Measurements from ENCODE around the gene VWA8. TPM values are rescaled to one million over a fixed set of nuclear protein-coding genes. Genes with fewer than 3 reads are reported as not detected.
A peak's percentile ranks its signal among the peaks of the same experiment; 100 is the strongest.

Gene VWA8
- total and polyA plus RNA-seq, 12 donors, result 7.5 to 71.6 (median 54.3) TPM

DNA sequence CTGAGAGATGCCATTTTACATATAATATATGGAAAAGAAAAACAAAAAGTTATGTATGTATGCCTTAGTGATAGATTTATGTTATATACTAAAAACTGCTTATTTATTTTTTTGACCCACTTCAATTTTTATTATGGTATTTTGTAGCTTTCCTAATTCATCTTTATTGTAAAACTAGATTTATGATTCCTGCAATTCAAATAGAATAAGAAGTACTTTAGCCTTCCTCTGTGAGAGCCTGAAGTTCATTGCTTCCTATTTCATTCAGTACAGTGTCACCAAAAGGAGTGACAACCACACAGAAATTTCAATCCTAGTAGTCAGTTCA, 345.4 kb downstream of the VWA8 start:
- Histone ChIP-seq H3K4me1 (peaks cover 13 to 52% (median 40%) of the 10 kb centered on the region in 9 donors), H3K9me3 (peaks cover 0 to 8% (median 0%) of the 10 kb centered on the region in 11 donors), H3K36me3 (peaks cover 0 to 15% (median 0%) of the 10 kb centered on the region in 9 donors), H3K27ac (peak overlapping the region in 6 of 10 donors; percentile 65 to 87 (median 72)), H3K27me3 (no peaks in the 10 kb centered on the region), H3K4me3 (no peak overlapping the region)
- DNase-seq (no peak), ATAC-seq (no peak)
- TF ChIP-seq, protein P1, sequence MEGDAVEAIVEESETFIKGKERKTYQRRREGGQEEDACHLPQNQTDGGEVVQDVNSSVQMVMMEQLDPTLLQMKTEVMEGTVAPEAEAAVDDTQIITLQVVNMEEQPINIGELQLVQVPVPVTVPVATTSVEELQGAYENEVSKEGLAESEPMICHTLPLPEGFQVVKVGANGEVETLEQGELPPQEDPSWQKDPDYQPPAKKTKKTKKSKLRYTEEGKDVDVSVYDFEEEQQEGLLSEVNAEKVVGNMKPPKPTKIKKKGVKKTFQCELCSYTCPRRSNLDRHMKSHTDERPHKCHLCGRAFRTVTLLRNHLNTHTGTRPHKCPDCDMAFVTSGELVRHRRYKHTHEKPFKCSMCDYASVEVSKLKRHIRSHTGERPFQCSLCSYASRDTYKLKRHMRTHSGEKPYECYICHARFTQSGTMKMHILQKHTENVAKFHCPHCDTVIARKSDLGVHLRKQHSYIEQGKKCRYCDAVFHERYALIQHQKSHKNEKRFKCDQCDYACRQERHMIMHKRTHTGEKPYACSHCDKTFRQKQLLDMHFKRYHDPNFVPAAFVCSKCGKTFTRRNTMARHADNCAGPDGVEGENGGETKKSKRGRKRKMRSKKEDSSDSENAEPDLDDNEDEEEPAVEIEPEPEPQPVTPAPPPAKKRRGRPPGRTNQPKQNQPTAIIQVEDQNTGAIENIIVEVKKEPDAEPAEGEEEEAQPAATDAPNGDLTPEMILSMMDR (IDR thresholded peaks at IDR 0.05), result no peak
- intact Hi-C loops (cut with DNase I), result loop anchor here in 2 of 10 donors (2.0 to 10.0 kb wide), 3 partner anchors 33 to 151 kb away; no protein-coding TSS in a partner anchor

- DNase-seq (peak in 1 of 2 donors; percentile 13), ATAC-seq (peak in 7 of 8 donors; percentile 3 to 27 (median 18))
- peaks cover 13 to 52% (median 40%) of the 10 kb centered on the region in 9 donors for H3K4me1 ChIP-seq
- intact Hi-C loops (cut with DNase I), result loop anchor here in 5 of 10 donors (2.0 to 10.0 kb wide), 8 partner anchors 32 to 158 kb away; partner anchors contain the start of gene RGCC (in 2 of the 5)
- peaks cover 0 to 21% (median 0%) of the 10 kb centered on the region in 9 donors for H3K36me3 ChIP-seq
- 83% methylated on average over 7 of the region's 7 CpGs for WGBS, 2 donors
- no peaks in the 10 kb centered on the region for H3K27me3 ChIP-seq
- TF ChIP-seq, protein P1 (IDR thresholded peaks at IDR 0.05), result no peak
- H3K9me3 ChIP-seq, result peaks cover 0 to 8% (median 0%) of the 10 kb centered on the region in 11 donors
- H3K4me3 ChIP-seq, result no peak overlapping the region
- peak overlapping the region; percentile 25 to 87 (median 71) for H3K27ac ChIP-seq
Observed at GRCh38 chr13:41614671-41615527, 346.0 kb downstream of the VWA8 start.

- TF ChIP-seq, protein P1 (IDR thresholded peaks at IDR 0.05), result no peak
- H3K27ac ChIP-seq, result peak overlapping the region; percentile 28 to 87 (median 72)
- H3K4me1 ChIP-seq, result peaks cover 13 to 54% (median 40%) of the 10 kb centered on the region in 9 donors
- peaks cover 0 to 8% (median 0%) of the 10 kb centered on the region in 11 donors for H3K9me3 ChIP-seq
- intact Hi-C loops (cut with DNase I), result loop anchor here in 5 of 10 donors (2.0 to 10.0 kb wide), 8 partner anchors 33 to 157 kb away; partner anchors contain the start of gene RGCC (in 2 of the 5)
- 14 to 16% methylated on average over 12 of the region's 12 CpGs for WGBS, 2 donors
- H3K4me3 ChIP-seq, result no peak overlapping the region
- peak; percentile 48 to 77 for DNase-seq
- H3K36me3 ChIP-seq, result peaks cover 0 to 29% (median 0%) of the 10 kb centered on the region in 9 donors
- H3K27me3 ChIP-seq, result no peaks in the 10 kb centered on the region
- peak; percentile 90 to 96 (median 93) for ATAC-seq
Observed at GRCh38 chr13:41613984-41614661, 346.8 kb downstream of the VWA8 start.

- intact Hi-C loops (cut with DNase I), result loop anchor here in 4 of 10 donors (5.0 to 10.0 kb wide), 7 partner anchors 34 to 156 kb away; partner anchors contain the start of gene RGCC (in 2 of the 4)
- 76 to 89% methylated on average over 1 of the region's 1 CpG for WGBS, 2 donors
- peak overlapping the region; percentile 28 to 87 (median 72) for H3K27ac ChIP-seq
- DNase-seq (no peak), ATAC-seq (no peak)
- H3K4me1 ChIP-seq, result peaks cover 13 to 54% (median 40%) of the 10 kb centered on the region in 9 donors
- no peaks in the 10 kb centered on the region for H3K27me3 ChIP-seq
- H3K9me3 ChIP-seq, result peaks cover 0 to 2% (median 0%) of the 10 kb centered on the region in 11 donors
- TF ChIP-seq, protein P1 (IDR thresholded peaks at IDR 0.05), result no peak
- H3K36me3 ChIP-seq, result peaks cover 0 to 36% (median 3%) of the 10 kb centered on the region in 9 donors
- no peak overlapping the region for H3K4me3 ChIP-seq
Observed at GRCh38 chr13:41613471-41613870, 347.4 kb downstream of the VWA8 start.

Data from heart right ventricle (tissue), 16 donors.